K562 (cell line): ENCODE data around the gene ARV1. TPM values are rescaled to one million over a fixed set of nuclear protein-coding genes. Genes with fewer than 3 reads are reported as not detected.

Experiments
- E4F1 ChIP-seq: fragments of 250-450 bp; sonication (Bioruptor Pico); IDR thresholded peaks from 2 replicates; pipeline ENCODE4 v1.5.0; 2021; ENCODE audit warnings: mild to moderate bottlenecking, borderline replicate concordance
- SUPT5H ChIP-seq: fragments of 450-650 bp; IDR thresholded peaks from 2 replicates; pipeline ENCODE4 v1.6.1; 2016
- ZNF592 ChIP-seq: fragments of 450-650 bp; IDR thresholded peaks from 2 replicates; pipeline ENCODE4 v1.6.1; 2017; ENCODE audit warnings: antibody characterized with exemption, mild to moderate bottlenecking
- polyA plus RNA-seq, 8 experiments: library from polyadenylated mRNA; depleted of rRNA in 4 of 8; stranded (reverse) in 5 of 8; unstranded in 3 of 8; fragments of >200 nt; fragmentation: Nextera tagmentation in 2 of 8; fragmentation: Illumina TruSeq in 1 of 8; extraction: Ambion mirVana in 2 of 8; extraction: Trizol in 1 of 8; gene quantifications; 2 replicates each; pipeline versions ENCODE4 v1.2.1 to v1.2.3, GENCODE V29; 2011 to 2014; ENCODE audit warnings: inconsistent platforms in 1 of 8, missing spikeins in 1 of 8
- total RNA-seq, 7 experiments: library from RNA; depleted of rRNA in 6 of 7; stranded (reverse); fragments of >200 nt in 6 of 7; fragmentation: Illumina TruSeq in 2 of 7; extraction: Trizol in 2 of 7; gene quantifications; 2 replicates each; pipeline versions ENCODE4 v1.2.1 to v1.2.3, GENCODE V29; 2011 to 2021; ENCODE audit warnings: low replicate concordance in 1 of 7

The ARV1 gene
- total and polyA plus RNA-seq, 9 of the 15 experiments (the other 6 are each of a cell fraction or from before 2014, with no cell fraction given) = 54.8 to 139 (median 74.0) TPM

GRCh38 chr1:231021540-231022031, 42.7 kb downstream of the ARV1 start (continued):
- TF ChIP-seq E4F1 (CRISPR knock-in tag) = no peak
- 0 out of 2 replicates have a peak, but pooled peaks have one; percentile 37 for TF ChIP-seq SUPT5H
- TF ChIP-seq ZNF592 = no peak
